HG02884 (cell line): ENCODE measurements around the gene ZNF235.
"Not testable (repeated sequence)": the region's sequence is repeated elsewhere in the genome, so short reads cannot be mapped to it uniquely, and the experiment has no call there.

Experiments
- ATAC-seq: cut with Tn5 transposase; IDR thresholded peaks from one replicate; pipeline ENCODE4 v1.9.1; 2021; ENCODE audit warnings: mild to moderate bottlenecking, moderate library complexity; ENCODE audit not compliant: unreplicated experiment

ZNF235 gene

DNA sequence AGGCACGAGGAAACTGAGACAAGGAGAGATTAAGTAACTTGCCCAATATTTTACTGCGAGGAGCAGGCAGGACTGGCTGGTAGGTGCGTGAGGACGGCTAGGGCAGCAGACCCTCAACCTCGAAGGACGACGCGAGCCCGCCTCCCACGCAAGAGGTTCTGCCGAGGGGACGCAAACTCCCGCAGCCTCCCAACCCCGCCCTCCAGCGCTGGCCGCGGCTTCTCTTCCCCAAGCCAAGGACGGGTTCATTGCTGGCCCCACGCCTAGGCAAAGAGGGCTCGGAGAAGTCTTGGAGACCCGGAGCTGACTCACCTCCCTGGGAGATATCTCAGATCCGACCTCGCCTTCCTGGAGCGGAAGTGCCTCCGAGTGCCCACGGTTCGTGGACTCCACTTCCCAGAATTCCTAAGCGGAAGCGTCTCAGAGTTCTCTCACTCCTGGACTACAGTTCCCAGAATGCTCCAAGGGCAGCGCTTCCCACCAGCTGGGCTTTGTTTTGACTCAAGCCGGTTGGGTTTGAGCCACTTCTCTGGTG lies at the start of gene ZNF235:
ZNF235 (minus strand) TSS at position 367 of the 535 bp plus-strand sequence. CDS start 1,621 bp downstream, outside the sequence.
- ATAC-seq: peak; percentile 90

DNA sequence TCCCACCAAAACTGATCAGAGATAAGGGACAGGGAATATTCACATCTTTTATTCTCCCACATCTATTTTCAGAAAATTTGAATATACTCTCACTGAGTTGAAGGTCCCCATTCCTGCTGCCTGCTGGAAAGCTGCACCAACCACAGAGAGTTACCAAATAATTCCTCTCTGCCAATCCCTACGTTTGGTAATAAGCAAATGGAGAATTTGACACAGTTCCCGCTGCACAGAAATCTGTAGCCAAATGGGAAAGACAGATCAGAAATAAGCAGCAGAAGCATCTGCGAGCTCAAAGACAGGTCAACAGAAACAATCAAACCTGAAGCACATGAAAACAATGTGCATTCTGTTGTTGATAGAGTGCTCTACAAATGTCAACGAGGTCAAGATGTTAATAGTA lies 41.7 kb upstream of the ZNF235 start:
- ATAC-seq: no peak

DNA sequence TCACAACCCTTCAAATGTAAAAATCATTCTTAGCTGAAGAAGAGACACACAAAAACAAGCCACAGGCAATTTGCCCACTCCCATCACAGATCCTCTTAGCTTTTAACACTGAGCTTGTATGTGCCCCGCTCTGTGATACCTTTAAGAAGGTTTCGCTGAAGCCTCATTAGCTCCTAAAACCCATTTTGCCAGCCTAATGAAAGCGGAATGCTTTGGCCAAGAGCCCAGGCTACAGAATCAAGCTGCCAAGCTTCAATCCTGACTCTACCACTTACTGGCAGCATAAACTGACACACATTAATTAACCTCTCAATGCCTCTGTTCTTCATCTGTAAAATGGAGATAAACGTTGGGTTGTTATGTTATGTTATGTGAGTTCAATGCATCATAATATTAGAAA lies 41.1 kb upstream of the ZNF235 start:
- ATAC-seq: no peak

DNA sequence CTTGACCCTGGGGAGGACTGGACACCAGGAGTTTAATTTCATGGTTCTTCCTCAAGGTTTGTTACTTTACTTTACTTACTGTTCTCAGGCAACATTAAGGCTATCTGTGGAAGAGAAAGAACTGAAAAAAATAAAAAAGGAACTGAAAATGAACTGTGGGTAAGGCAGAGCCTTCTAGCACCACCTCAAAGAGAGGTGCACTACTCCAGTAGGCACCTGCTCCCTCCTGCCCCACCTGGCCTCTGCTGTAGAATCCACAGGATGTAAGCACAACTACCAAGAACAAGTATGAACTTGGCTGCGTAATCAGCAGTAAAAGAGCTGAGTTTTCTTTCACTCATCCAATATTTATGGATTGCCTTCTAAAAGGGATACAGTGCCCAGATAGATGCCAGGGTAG lies 39.4 kb upstream of the ZNF235 start:
- no peak for ATAC-seq

DNA sequence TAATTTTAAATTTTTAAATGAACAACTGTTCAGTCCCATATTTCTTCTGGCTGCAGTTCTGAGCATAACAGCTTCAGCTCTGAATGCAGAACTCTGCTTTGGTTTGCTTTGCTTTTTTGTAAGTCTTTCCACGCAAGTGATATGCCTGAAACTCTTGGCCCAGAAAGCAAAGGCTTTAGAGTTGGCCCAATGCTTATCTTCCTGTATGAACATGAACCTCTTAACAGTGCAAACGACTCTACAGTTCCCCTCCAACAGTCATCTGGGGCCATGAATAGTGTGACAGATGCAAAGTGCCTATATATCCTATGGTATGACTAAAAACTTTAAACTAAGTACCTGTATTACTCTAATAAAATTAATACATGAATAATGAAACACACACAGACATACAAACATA lies 37.0 kb upstream of the ZNF235 start:
- ATAC-seq: no peak

DNA sequence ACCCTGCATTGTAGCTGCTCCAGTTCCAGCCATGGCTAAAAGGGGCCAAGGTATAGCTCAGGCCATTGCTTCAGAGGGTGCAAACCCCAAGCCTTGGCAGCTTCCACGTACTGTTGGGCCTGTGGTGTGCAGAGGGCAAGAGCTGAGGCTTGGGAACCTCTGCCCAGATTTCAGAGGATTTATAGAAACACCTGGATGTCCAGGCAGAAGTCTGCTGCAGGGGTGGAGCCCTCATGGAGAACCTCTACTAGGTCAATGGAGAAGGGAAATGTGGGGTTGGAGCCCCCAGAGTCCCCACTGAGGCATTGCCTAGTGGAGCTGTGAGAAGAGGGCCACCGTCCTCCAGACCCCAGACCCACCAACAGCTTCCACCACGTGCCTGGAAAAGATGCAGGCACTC lies 29.8 kb upstream of the ZNF235 start:
- not testable (repeated sequence) for ATAC-seq

DNA sequence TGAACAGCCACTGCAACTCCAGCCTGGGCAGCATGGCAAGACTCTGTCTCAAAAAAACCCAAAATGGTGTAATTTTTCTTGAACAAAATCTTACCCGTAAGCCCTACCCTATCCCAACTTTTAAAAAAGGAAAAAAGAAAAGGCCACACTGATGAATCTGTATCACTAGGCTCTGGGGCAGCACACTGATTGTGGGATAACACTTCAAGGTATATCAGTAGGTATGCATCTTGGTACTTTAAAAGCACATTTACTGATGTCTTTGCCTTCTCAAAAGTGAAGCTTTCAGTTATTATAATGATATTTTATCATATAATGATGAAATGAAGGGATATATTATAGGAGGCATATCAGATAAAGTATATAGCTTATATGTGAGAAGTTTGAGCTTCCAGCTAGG lies 27.3 kb upstream of the ZNF235 start:
- ATAC-seq: no peak

DNA sequence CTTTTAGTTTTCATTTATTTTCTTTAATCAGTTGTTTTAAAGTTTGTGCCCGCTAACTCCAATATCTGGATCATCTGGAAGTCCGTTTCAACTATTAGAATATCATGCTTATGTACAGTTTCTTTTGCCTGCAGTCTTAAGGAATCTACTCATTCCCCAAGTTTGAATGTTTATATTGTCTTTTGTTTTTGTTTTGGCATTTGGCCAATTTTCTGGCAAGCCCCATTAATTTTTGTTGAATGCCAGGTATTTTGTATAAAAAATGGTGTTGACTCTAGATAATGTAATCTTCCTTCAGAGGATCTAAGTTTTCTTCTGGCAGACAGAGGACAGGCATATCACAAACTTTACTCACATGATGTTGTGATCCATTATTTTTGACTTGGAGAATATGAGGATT lies 11.1 kb upstream of the ZNF235 start:
- ATAC-seq: no peak

DNA sequence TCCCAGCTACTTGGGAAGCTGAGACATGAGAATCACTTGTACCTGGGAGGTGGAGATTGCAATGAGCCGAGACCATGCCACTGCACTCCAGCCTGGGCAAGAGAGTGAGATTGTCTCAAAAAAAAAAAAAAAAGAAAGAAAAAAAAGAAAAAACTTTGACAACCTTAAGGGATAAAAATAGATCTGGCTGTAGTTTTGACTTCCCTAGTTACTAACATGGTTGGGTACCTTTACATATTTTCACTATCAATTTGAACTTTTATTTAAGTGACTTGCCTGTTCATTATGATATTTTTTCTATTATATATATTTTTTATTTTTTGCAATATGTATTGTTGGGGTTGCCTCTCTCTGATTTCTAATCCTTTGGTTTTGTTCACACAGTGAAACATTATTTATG lies 8.4 kb upstream of the ZNF235 start:
- ATAC-seq: no peak

DNA sequence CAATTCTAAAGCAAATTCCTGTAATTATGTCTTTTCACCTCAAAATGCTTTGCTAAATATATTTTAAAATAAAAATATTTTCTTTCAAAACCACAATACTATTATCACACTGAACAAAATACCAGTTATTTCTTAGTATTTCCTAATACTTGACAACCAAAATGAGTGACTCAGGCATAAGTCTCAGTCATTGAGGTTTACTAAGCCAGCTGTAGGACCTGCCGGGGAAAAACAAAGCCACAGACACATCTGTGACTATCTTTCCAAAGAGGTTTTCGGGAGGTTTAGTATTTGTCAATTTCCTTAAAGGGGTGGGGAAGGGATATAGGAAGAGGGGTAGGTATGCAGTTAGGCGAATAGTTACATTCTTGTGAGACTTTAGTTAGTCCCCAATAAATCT lies 3.2 kb upstream of the ZNF235 start:
- no peak for ATAC-seq

DNA sequence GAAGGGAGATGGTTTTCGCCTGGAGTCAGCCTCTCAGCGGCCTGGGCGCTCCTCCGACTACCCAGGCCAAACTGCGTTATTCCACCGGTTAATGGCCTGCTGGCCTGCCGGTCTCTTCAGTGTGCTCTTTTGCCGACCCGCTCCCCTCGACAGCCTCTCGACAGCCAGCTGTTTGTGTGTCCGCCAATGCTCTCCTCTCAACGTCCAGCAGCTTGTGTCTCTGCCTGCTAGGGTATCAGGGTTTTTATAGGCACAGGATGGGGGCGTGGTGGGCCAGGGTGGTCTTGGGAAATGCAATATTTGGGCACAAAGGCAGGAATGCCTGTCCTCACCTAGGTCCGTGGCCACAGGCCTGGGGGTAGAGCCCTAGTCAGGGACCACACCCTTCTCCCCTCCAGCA lies 1.5 kb upstream of the ZNF235 start:
- no peak for ATAC-seq

DNA sequence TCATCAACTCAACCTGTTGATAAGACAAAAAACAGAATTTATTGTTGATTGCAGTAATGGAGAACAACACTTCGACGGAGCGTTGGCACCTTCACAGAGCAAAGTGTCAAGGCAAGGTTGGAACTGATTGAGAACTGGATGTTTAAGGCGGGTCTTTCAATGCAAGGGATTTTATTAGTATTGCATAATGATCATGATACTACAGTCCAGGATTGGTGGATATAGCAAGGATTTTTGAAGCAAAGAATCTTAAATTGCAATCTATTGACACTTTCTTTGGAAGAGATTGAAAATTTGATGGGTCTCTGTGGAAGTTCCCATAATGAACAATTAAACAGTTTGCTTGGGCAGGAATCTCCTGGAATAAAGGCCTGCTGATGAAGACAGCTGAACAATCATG lies 632 bp upstream of the ZNF235 start:
- ATAC-seq: no peak

DNA sequence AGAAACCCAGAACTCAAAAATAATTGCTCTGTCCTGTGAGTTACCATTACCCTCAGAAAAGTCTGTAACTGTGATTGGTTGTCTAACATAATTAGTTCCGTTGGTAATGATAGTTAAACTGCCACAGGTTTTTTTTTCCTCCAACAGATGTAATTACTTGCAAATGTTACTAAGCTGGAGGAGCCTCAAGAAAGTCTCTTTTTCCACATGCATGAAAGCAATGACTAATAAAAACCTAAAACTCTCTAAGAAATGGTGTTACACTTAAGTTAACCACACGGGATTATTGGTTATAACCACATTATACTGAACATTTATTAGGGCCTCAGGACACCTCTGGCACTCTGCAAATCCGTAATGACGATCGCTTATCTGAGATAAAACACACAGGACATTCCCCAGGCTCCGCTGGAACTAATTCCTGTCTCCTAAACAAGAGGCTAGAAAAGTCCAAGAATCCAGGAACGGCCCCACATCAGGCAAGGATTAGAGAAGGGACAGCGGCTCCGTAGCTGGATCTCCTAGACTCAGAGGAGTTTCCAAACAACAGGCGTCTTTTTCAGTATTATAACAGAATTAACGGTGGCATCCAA lies 753 bp downstream of the ZNF235 start:
- ATAC-seq: no peak

DNA sequence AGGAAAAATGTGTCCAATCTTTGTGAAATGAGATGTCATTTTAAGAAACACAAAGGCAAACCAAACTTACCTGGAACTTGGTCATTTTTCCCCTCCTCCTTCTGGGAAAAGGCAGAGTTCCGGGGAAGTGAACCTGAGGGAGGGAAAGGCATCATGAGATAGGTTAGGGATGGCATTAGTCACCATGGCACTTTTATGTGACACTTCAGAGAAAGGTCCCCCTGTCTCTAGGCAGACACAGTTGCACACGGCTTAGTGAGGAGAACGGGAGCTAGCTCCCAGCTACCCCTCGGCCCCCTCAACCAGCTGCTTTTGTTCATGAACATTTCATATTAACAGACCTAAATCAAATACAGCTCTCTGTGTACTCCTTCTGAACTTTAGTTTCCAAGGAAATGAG lies 1.5 kb downstream of the ZNF235 start:
- no peak for ATAC-seq

DNA sequence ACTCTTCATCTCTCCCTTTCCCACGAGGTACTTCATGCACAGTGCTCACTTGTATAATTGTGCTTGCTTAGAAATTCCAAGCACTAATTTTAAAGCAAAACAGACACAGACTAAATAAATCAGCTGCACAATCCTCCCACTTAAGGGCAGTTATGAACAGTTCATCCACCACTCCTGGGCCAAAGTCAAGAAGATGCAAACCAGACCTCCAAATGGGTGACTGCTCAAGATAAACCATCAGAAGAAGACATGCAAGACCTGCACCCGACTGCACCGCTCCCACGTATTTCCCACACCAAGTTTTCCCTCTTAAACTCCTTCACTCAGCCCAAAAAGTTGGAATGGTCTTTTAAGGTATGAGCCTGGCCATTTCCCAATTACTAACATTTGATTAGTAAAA lies 19.9 kb downstream of the ZNF235 start:
- ATAC-seq: no peak

DNA sequence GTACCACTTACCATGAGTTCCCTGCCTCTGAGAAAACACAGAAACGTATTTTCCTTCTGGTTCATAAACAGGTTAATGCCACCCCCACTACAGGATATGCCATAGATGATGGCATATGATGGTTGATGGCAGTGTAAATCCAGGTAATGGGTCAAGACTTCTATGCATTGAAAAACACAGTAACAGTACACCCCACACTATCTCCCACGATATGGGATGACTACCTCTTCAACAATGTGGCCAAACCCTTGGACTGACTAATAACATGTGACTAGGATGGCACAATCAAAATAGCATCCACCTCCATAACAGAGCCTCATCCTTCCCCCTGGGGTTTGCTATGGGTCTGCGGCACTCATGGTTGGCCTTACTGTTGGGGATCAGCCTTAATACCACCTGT lies 22.0 kb downstream of the ZNF235 start:
- ATAC-seq: no peak

DNA sequence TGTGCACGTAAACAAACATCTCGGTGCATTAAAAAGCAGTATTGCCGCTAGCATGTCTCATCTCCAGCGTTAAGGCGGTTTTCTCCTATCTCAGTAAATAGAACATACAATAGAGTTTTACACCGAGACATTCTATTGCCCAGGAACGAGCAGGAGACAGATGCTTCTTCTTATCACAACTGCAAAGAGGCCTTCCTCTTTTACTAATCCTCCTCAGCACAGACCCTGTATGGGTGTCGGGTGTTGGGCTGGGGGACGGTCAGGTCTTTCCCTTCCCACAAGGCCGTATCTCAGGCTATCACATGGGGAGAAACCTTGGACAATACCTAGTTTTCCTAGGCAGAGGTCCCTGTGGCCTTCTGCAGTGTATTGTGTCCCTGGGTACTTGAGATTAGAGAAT lies 23.9 kb downstream of the ZNF235 start:
- no peak for ATAC-seq

DNA sequence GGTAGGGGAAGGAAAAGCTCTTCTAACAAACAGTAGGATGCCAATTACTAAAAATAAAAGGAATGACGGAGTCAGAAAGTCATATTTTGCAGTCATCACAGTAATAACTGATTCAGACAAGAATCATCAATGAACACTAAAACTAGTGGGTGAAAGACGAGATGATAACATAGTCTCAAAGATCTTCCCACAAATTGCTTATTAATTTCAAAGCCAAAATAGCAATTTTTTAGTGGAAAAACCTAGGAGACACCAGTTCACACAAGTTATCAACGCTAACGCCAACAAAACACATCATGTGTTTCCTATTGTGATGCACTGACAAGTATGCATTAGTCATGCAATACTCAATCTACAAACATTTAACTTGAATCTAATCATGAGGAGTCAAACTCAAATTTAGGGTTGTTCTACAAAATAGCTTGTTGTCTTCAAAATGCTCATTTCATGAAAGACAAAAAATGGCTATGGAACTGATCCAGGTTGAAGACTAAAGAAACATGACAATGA lies 26.6 kb downstream of the ZNF235 start:
- no peak for ATAC-seq

DNA sequence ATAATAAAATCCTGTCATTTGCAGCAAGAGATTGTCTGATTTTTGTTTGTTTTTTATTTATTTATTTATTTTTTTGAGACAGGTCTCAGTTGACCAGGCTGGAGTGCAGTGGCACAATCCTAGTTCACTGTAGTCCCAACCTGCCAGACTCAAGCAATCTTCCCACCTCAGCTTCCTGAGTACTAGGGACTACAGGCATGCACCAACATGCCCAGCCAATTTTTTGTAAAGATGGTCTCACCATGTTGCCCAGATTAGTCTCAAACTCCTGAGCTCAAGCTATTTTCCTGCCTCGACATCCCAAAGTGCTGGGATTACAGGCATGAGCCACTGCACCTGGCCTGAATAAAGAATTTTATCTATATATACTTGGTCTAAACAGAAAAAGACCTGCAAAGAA lies 27.5 kb downstream of the ZNF235 start:
- ATAC-seq: no peak

DNA sequence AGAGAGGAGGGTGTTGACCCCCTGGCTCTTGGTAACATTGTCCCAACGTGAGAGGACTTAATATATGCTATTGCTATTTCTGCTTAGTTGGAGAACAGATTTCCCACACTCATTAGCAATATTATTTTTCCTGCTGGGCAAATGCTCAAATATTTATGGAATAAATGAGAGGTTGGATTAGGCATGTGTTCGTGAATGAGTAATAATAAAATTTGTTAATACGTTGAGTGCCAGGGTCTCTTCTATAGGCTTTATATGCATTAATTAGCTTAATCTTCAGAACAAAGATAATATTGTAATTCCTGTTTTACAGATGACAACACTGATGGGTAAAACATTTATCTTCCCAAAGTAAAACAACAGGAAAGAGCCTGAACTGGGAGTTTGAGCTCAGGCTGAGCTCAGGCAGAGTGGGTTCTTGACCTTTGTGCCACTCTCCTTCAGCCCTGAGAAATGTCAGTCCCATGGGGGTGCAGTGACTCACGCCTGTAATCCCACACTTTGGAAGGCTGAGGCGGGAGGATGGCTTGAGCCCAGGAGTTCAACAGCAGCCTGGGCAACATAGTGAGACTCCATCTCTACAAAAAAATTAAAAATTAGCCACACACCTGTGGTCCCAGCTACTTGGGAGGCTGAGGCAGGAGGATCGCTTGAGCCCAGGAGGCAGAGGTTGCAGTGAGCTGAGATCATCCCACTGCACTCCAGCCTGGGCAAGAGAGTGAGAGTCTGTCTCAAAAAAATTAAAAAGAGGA lies 44.0 kb downstream of the ZNF235 start:
- ATAC-seq: no peak

DNA sequence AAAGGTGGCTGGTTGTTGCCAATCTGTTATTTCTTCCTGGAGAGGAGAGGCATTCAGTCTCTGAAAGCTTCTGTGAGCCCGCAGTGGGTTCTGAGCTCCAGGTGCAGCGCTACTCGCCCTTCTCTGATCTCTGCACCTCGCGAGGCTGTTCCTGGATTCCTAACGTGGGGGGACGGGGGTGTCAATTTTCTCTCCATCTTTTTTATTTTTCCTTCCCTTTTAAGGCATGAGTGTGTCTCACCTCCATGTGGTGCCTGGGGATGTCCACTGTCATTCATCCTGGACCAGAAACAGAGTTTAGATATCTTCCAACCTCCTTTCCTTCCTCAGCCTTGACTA lies 44.5 kb downstream of the ZNF235 start:
- ATAC-seq: no peak

DNA sequence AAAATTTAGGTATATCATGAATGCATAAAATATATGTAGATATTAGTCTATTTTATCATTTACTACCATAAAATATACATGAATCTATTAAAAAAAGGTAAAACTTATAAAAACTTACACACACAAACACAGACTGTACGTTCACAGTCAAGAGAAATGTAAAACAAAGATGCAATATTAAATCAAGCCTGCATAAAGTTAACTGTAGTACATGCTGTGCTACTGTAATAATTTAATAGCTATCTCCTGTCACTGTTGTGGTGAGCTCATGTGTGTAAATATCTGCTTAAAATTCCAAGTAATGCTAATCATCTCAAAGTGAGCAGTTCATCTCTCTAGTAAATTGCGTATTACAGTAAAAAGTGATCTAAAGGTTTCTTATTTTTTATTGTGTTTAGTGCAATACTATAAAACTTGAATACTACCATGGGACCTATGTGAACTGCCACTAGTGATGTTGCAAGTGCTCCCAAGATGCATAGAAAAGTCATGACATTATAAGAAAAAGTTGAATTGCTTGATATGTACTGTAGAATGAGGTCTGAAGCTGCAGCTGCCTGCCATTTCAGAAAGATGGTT lies 45.9 kb downstream of the ZNF235 start:
- ATAC-seq: no peak
